GM18520 (cell line): Measurements from ENCODE around the gene NDRG4.

Experiments
- ATAC-seq: cut with Tn5 transposase; IDR thresholded peaks from one replicate; pipeline ENCODE4 v1.9.1; 2021; ENCODE audit not compliant: unreplicated experiment

NDRG4 gene

GRCh38 chr16:58493756-58494431 lies 6.0 kb upstream of the NDRG4 start:
- ATAC-seq: no peak

DNA sequence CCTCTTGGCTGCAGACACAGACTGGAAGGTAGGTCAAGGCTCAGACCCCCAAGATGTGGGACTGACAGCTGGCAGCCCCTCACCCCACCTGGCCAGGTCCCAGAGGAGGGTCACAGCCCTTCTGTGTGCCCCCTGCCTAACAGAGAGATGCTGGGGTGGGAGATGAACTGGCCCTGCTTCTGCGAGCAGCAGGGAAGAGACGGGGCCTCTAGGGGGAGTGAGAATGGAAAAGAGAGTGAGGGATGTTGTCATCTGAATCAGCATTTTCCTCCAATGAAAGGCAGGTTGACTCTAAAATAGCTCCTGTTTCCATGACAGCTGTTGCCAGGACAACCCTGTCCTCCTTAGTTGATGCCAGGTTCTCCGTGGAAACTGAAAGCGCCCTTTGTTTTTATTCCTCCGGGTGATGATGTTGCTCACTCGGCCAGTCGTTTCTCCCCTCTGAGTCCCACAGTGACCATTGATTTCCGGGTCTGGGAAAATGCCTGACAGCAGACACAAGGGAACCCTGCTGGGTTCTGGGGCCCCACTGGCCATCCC lies 4.9 kb upstream of the NDRG4 start:
- peak; percentile 57 for ATAC-seq

DNA sequence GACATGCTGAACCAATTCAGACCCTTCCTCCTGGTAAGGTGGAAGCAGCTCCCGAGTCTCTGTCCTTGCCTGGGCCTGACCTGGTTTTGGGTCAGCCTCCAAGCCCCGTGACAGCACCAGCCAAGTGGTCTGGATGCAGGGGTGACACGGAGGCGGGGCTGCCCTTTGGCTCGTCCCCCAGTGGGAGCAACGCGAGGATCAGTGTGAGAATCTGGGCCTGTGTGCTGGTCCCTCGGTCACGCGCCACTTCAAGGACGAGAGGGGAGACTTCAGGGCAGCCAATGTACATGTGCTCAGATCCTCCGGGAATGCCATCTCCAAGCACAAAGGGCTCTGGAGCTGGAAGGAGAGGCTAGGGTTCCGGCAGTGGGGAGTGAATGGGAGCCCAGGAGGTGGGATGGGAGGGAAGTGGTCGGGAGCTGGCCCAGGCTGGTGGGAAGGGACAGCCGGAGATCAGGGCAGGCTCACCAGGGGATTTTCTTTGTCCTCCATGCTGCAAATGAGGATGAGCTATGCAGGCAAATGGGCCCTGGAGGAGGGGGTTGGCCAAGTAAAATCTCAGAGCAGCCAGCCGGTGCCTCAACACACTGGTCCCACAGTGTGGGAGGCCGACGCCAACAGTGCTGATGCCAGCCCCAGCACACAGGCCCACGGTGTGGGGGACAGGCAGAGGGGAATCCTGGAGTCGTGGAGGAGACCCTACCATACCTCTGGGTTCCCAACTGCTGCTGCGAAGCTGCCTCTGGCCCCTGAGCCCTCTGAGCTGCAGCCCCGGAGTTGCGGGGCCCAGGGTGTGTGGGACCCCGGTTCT lies 4.2 kb upstream of the NDRG4 start:
- no peak for ATAC-seq

DNA sequence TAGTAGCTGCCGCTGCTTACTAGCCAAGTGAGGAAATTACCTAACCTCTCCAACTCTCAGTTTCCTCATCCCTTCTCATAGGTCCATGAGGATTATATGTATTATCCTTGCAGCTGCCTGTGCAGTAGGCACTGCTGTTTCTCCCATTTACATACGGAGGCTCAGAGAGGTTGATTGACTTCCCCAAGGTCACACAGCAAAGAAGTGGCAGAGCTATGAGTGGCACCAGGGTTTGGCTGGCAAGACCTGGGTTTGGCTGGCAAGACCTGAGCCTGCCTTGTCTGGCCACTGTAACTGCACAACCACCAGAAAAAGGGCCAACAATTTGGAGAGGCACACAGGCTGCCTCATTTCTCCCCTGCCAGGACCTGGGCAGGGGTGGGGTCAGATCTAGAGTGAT lies 2.5 kb upstream of the NDRG4 start:
- no peak for ATAC-seq

DNA sequence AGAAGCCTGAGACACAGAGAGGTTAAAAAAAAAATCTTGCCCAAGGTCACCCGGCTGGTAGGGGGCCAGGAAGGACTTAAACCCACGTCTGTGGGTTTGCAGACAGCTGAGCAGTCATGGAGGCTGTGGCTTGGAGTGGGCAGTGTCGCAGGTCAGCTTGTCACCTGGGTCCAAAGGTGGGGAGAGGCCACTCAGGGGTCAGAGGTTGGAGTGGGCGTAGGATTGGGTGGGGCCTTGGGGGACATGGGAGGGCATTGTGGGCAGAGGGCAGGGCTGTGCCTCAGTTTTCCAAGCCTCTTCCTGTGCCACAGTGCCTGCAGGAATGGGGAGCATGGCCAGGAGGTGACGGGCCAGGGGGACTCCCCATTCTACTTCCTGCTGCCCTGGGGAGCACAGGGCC lies 2.0 kb upstream of the NDRG4 start:
- no peak for ATAC-seq

DNA sequence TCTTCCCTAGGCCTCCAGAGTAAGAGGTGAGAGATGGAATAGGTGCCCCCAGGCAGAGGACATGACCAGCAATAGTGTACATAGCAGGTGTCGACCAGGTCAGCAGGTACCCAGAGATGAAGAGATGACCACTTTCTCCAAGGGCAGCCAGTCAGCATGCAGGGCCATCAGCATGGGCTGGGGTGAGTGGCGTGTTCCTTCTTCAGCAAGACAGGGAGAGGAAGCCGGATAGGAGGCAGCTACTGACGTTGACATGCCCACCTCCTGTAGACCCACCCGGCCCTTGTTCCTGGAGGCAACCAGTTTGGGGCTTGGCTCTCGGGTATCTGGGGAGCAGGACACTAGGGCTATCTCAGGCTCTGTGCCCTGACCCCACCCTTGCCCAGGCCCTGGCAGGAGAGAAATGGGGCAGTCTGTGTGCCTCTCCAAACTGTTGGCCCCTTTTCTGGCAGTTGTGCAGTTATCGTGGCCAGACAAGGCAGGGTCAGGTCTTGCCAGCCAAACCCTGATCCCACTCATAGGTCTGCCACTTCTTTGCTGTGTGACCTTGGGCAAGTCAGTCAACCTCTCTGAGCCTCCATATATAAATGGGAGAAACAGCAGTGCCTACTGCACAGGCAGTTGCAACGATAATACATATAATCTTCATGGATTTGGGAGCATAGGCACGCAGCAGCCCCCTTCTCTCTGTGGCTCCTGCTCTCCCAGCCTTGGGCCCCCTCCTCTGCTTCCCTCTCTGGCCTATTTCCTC lies 1.4 kb upstream of the NDRG4 start:
- no peak for ATAC-seq

DNA sequence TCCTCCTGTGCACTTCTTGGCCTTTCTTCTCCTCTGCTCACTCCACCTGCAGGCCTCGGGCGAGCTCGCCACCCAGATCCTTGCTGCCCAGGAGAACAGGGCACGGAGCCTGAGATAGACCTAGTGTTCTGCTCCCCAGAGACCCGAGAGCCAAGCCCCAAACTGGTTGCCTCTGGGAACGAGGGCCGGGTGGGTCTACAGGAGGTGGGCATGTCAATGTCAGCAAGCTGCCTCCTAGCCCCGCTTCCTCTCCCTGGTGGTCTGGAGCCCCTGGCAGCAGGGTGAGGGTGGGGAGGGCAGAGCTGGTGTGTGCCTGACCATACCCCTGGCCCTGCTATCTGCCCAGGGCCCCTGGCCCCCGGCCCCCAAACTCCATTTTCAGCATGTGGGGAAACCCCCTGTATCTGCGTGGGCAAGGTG lies 841 bp upstream of the NDRG4 start:
- ATAC-seq: no peak

- no peak for ATAC-seq
Observed at GRCh38 chr16:58500430-58501241, 693 bp downstream of the NDRG4 start.

GRCh38 chr16:58501242-58502131 lies 1.5 kb downstream of the NDRG4 start:
- ATAC-seq: no peak

DNA sequence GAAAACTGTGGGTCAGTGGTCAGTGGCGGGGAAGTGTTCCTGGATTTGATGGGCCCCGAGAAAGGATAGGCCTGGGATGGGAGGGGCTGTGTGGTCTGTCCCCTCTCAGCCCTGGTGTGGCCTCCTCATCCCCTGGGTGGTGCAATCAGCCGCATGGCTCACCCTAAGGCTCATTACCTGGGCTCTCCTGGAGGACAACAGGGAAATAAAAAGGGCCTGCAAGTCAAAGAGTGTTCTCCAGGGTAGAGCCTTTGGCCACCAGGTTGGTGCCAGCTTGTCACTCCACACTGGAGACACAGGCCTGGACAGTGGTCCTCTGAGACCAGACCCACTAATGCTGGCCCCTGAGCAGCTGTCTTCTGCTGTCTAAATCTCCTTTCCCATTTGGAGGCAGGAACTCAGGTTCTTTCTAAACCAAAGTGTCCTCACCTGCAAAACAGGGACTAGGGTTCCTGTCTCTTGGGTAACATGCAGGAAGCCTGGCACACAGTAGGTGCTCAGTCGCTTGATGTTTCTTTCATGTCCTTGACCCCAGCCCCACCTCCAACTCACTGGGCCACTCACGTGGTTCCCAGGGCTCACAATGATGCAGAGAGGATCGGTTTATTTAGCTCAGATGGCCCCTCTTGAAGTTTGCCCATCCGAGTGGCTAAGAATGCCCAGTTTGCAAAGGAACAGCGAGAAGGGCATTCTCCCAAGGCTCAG lies 2.4 kb downstream of the NDRG4 start:
- ATAC-seq: no peak

GRCh38 chr16:58503166-58503862 lies 3.4 kb downstream of the NDRG4 start:
- no peak for ATAC-seq

DNA sequence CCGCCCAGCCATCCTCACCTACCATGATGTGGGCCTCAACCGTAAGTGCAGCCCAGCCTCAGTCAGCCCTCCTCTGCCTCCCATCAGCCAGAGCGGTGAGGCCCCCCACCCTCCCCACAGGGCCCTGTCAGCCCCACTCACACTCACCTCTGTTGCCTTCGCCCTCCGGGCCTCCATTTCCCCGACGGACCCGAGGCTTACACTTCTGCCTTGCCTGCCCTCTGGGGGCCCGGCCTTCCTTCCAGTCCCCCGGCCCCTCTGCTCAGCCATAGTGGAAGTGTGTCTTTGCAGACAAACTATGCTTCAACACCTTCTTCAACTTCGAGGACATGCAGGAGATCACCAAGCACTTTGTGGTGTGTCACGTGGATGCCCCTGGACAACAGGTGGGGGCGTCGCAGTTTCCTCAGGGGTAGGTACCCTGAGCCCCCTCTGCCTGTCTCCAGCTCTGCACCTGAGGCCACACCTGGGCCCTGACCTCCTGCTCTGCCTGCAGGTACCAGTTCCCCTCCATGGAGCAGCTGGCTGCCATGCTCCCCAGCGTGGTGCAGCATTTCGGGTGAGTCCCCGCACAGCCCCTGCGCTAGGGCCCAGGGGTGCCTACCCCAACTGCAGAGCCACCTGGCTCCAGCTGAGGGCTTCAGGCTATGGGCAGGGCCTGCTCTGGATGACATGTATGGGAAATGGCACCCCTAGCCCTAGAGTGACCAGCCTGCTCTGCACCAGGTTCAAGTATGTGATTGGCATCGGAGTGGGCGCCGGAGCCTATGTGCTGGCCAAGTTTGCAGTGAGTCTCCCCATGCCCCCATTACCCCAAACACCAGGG lies 4.1 kb downstream of the NDRG4 start:
- no peak for ATAC-seq

DNA sequence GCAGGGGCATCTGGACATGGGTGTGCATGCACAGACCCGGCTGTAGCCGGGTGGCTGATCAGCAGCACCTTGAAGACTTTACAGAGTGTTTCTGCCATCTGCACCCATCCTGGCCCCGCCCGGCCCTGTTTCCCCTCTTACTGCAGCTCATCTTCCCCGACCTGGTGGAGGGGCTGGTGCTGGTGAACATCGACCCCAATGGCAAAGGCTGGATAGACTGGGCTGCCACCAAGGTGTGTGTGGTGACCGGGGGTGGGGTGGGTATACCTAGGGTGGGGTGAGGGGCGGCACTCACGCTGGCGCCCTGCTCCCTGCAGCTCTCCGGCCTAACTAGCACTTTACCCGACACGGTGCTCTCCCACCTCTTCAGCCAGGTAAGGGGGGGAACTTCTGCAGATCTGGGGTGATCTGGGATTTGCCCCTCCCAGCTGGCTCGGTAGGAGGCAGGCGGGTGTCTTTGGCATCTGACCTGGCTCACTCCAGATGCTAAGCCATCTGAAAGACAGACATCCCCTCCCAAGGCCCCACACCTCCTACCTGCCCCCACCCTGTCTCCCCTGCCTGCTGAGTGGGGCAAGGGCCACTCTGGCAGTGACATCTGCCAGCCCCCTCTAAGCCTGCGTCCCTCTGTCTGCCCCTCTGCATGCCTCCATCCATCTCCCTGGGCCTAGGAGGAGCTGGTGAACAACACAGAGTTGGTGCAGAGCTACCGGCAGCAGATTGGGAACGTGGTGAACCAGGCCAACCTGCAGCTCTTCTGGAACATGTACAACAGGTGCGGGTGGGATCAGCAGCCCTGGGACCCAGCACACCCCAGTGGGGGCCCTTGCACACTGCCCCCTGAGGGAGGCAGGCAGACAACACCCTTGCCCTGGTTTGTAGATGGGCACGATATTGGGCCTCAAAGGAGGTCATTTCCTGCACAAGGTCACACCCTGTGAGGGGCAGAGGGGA lies 6.6 kb downstream of the NDRG4 start:
- no peak for ATAC-seq

GRCh38 chr16:58507195-58507962 lies 7.4 kb downstream of the NDRG4 start:
- no peak for ATAC-seq

DNA sequence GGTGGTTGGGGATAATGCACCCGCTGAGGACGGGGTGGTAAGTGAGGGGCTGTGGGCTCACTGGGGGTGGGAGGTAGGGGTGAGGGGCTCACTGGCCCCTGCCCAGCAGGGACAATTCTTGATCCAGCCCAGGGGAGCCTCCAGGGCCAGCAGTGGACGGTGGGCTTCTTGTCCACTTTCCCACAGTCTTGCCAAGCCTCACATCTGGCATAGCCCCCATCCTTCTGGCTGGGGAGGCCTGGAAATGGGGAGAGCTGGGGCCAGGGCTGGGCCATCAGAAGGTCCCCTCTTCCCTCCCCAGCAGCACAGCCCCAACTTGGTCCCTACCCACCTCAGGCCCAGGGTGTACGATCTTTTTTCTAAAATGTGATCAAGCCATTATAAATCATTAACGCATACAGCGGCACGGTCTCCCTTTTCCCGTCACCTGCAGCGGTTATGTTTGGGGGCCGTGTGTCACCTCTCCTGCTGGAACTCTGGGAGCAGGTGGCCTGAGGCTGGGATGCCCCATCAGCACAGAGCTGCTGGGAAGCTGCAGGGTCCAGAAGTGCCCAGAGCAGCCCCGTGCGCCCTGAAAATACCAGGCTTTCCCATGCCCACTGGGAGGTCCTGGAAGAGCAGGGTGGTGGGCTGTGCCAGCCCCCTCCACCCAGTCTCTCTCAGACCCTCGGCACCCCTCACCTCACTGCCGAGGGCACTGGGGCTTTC lies 8.2 kb downstream of the NDRG4 start:
- ATAC-seq: no peak
